Panc1 (cell line): ENCODE data around the gene CRTAC1. TPM values are rescaled to one million over a fixed set of nuclear protein-coding genes. Genes with fewer than 3 reads are reported as not detected.

Experiments
- ATAC-seq: fragments of 200-7000 bp; cut with Tn5 transposase; 2 replicates; pipeline ENCODE4 v1.9.1; 2020; ENCODE audit warnings: mild to moderate bottlenecking, moderate library complexity
- BruUV-seq: library from RNA; stranded (reverse); fragments of 400-500 nt; replicated peaks from 2 replicates; lab custom pipeline; 2021; lab: Mats Ljungman, UMichigan
- CTCF ChIA-PET: fragments of 300-600 bp; sonication (Branson Sonifier 250); formaldehyde crosslinking; loops from one replicate; lab custom pipeline; 2022; ENCODE audit warnings: antibody characterized with exemption; lab: Charles Lee
- POLR2A ChIA-PET: fragments of 300-600 bp; sonication (Branson Sonifier 250); formaldehyde crosslinking; loops from one replicate; lab custom pipeline; 2022; ENCODE audit warnings: antibody characterized with exemption; lab: Charles Lee
- DNase-seq: peaks from one replicate; pipeline ENCODE4 v3.0.0-alpha.2; 2010; ENCODE audit warnings: low read depth, low spot score
- H3K27ac ChIP-seq: 2 replicates; pipeline ENCODE4 v1.5.1; 2011; ENCODE audit warnings: mild to moderate bottlenecking, low read length, inconsistent platforms
- H3K27me3 ChIP-seq: fragments of 200-500 bp; sonication (Bioruptor generic); 2 replicates; pipeline ENCODE4 v1.6.0; 2014; ENCODE audit warnings: low read length, inconsistent platforms; ENCODE audit not compliant: control insufficient read depth, insufficient read depth
- H3K36me3 ChIP-seq: fragments of 200-500 bp; sonication (Bioruptor generic); 2 replicates; pipeline ENCODE4 v1.5.1; 2014; ENCODE audit warnings: inconsistent platforms, mild to moderate bottlenecking, low read length, moderate library complexity; ENCODE audit not compliant: control insufficient read depth, insufficient read depth
- H3K4me1 ChIP-seq: 2 replicates; pipeline ENCODE4 v1.5.1; 2011; ENCODE audit warnings: inconsistent platforms, mild to moderate bottlenecking, low read length, moderate library complexity; ENCODE audit not compliant: control insufficient read depth, insufficient read depth
- H3K4me3 ChIP-seq, 2 experiments: 2 replicates each; pipeline ENCODE4 v1.5.1; 2011 to 2012; ENCODE audit warnings: low read depth in 2 of 2, low read length in 2 of 2, mild to moderate bottlenecking in 2 of 2, inconsistent platforms in 1 of 2, moderate library complexity in 1 of 2
- H3K9me3 ChIP-seq: fragments of 200-500 bp; sonication (Bioruptor generic); 2 replicates; pipeline ENCODE4 v1.5.1; 2014; ENCODE audit warnings: low read depth, mild to moderate bottlenecking, inconsistent platforms, low read length, moderate library complexity; ENCODE audit not compliant: control insufficient read depth, insufficient read depth
- CTCF ChIP-seq: fragments of 450-650 bp; IDR thresholded peaks from 2 replicates; pipeline ENCODE4 v1.5.1; 2017; ENCODE audit warnings: mild to moderate bottlenecking
- POLR2AphosphoS5 ChIP-seq: IDR thresholded peaks from 2 replicates; pipeline ENCODE4 v1.6.1; 2012; ENCODE audit warnings: mild to moderate bottlenecking, low read depth, low read length, moderate library complexity
- REST ChIP-seq, 2 experiments: IDR thresholded peaks; 2 replicates each; pipeline ENCODE4 v1.6.1; 2011 to 2012; ENCODE audit warnings: low read depth in 2 of 2, control low read depth in 1 of 2, low read length in 1 of 2, mild to moderate bottlenecking in 1 of 2, moderate library complexity in 1 of 2; ENCODE audit not compliant: insufficient read depth in 1 of 2
- SIN3A ChIP-seq: IDR thresholded peaks from 2 replicates; pipeline ENCODE4 v1.6.1; 2012; ENCODE audit warnings: low read depth, mild to moderate bottlenecking, low read length, moderate library complexity, borderline replicate concordance; ENCODE audit not compliant: insufficient read depth
- TCF7L2 ChIP-seq: IDR thresholded peaks from 2 replicates; pipeline ENCODE4 v1.6.1; 2011; ENCODE audit warnings: mild to moderate bottlenecking, low read depth, low read length, inconsistent platforms
- in situ Hi-C: cut with HindIII; loops from 2 replicates; pipeline ENCODE4 v1.10.0; 2016; ENCODE audit warnings: low sequenced_read_pairs, low pct_unique_long_range_greater_than_20kb
- intact Hi-C: fragments of 100-400 bp; cut with micrococcal nuclease; formaldehyde crosslinking; loops from one replicate; pipeline ENCODE4 v1.10.0; 2022; ENCODE audit not compliant: unreplicated experiment
- total RNA-seq: library from RNA; stranded (reverse); gene quantifications from one replicate; pipeline ENCODE4 v1.2.1, GENCODE V29; 2021; ENCODE audit not compliant: unreplicated experiment

Gene CRTAC1
- total RNA-seq, 1 experiment from 2014 or later: 0.23 TPM

GRCh38 chr10:97969538-97970079, 60.8 kb downstream of the CRTAC1 start:
- no TSS peak for BruUV-seq
- intact Hi-C loops: no loop called here
- CTCF ChIA-PET: no interaction called here

GRCh38 chr10:97964748-97965147, 65.7 kb downstream of the CRTAC1 start:
- BruUV-seq: no TSS peak
- TF ChIP-seq SIN3A (no peak), REST (IDR thresholded peaks at IDR 0.05; ENCODE audit: insufficient read depth in 1 of 2, low read depth in 2 of 2, low read length in 1 of 2) (no peak), TCF7L2 (no peak), CTCF (no peak), POLR2AphosphoS5 (no peak)
- Histone ChIP-seq H3K4me3 (no peak overlapping the region), H3K27me3 (peaks cover 73% of the 10 kb centered on the region), H3K4me1 (no peaks in the 10 kb centered on the region), H3K36me3 (no peaks in the 10 kb centered on the region), H3K9me3 (no peaks in the 10 kb centered on the region), H3K27ac (no peak overlapping the region)
- CTCF ChIA-PET: no interaction called here
- DNase-seq (no peak), ATAC-seq (no peak)
- POLR2A ChIA-PET: no interaction called here
- intact Hi-C loops (no loop called here), in situ Hi-C loops (no loop called here)

More at GRCh38 chr10:97969538-97970079, 60.8 kb downstream of the CRTAC1 start:
- in situ Hi-C loops: no loop called here
- H3K4me3 ChIP-seq: no peak overlapping the region
- ATAC-seq (no peak), DNase-seq (no peak)
- no peaks in the 10 kb centered on the region for H3K36me3 ChIP-seq
- H3K27me3 ChIP-seq: peaks cover 75% of the 10 kb centered on the region
- POLR2A ChIA-PET: no interaction called here
- no peaks in the 10 kb centered on the region for H3K9me3 ChIP-seq
- no peaks in the 10 kb centered on the region for H3K4me1 ChIP-seq
- TF ChIP-seq CTCF (no peak), POLR2AphosphoS5 (no peak), SIN3A (no peak), REST (IDR thresholded peaks at IDR 0.05; ENCODE audit: insufficient read depth in 1 of 2, low read depth in 2 of 2, low read length in 1 of 2) (no peak), TCF7L2 (no peak)
- no peak overlapping the region for H3K27ac ChIP-seq
